ENCODE results near the gene LRRC63. TPM values are rescaled to one million over a fixed set of nuclear protein-coding genes. Genes with fewer than 3 reads are reported as not detected.

Gene LRRC63
- total RNA-seq, 4 donors from 2014 or later, result 0.11 to 0.13 TPM; not detected in 2

GRCh38 chr13:46170687-46171086 is 41.0 kb upstream of the LRRC63 start:
- TF ChIP-seq POLR2A (IDR thresholded peaks at IDR 0.05), result no peak
- TF ChIP-seq CTCF (IDR thresholded peaks at IDR 0.05), result no peak
- no peaks in the 10 kb centered on the region for H3K36me3 ChIP-seq
- DNase-seq, result no peak
- H3K4me1 ChIP-seq, result no peaks in the 10 kb centered on the region
- 44 to 48% methylated on average over 3 of the region's 3 CpGs for WGBS, 2 donors
- intact Hi-C loops (cut with DNase I), result no loop called here
- H3K27me3 ChIP-seq, result no peaks in the 10 kb centered on the region
- no peak overlapping the region for H3K27ac ChIP-seq
- H3K9me3 ChIP-seq, result no peaks in the 10 kb centered on the region
- no peak overlapping the region for H3K4me3 ChIP-seq (replicated peaks in 1 of 3)

DNA sequence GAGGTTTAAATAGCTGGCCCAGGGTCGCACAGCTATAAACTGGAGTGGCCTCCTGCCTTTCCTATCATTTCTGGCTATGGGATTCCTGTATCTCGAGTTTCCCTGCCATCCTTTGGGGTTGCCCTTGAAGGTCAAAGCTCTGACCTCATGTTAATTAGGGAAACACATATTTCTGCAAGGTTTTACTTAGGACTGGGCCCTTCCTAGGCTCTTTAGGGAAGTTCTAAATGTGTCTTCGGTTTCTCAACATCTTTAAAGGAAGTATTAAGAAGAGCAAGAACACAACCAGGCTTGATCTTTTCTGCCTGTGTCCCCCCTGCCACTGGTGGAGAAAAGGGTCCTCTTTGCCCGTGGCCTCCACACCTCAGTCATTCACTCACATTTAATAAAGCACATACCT is 40.5 kb upstream of the LRRC63 start:
- H3K4me3 ChIP-seq (replicated peaks in 1 of 3), result no peak overlapping the region
- WGBS, 2 donors, result 69 to 72% methylated on average over 4 of the region's 4 CpGs
- intact Hi-C loops (cut with DNase I), result no loop called here

DNA sequence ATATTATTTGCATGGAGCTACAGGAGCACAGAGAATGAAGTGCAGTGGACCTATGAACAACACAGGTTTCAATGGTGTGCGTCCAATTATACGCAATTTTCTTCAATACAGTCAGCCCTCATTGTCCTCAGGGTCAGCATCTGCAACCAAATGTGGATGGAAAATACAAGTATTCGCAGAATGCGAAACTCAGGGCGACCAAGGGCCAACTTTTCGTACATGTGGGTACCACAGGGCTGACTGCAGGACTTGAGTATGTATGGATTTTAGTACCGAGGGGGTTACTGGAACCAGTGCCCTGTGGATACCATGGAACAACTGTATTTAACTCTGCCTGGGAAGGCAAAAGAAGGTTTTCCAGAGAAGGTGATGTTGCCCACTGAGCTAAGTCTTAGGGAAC is 40.0 kb upstream of the LRRC63 start:
- no peak overlapping the region for H3K4me3 ChIP-seq (replicated peaks in 1 of 3)
- TF ChIP-seq POLR2A (IDR thresholded peaks at IDR 0.05), result no peak
- no peak for TF ChIP-seq CTCF (IDR thresholded peaks at IDR 0.05)
- intact Hi-C loops (cut with DNase I), result no loop called here
- 86 to 96% methylated on average over 7 of the region's 7 CpGs for WGBS, 2 donors
- H3K27ac ChIP-seq, result no peak overlapping the region
- no peak for DNase-seq
- no peaks in the 10 kb centered on the region for H3K9me3 ChIP-seq
- no peaks in the 10 kb centered on the region for H3K27me3 ChIP-seq
- H3K36me3 ChIP-seq, result no peaks in the 10 kb centered on the region
- H3K4me1 ChIP-seq, result no peaks in the 10 kb centered on the region

More for the DNA sequence above, 40.5 kb upstream of the LRRC63 start:
- TF ChIP-seq POLR2A (IDR thresholded peaks at IDR 0.05), result no peak
- Histone ChIP-seq H3K27ac (no peak overlapping the region), H3K9me3 (no peaks in the 10 kb centered on the region), H3K27me3 (no peaks in the 10 kb centered on the region), H3K4me1 (no peaks in the 10 kb centered on the region), H3K36me3 (no peaks in the 10 kb centered on the region)
- DNase-seq, result no peak

DNA sequence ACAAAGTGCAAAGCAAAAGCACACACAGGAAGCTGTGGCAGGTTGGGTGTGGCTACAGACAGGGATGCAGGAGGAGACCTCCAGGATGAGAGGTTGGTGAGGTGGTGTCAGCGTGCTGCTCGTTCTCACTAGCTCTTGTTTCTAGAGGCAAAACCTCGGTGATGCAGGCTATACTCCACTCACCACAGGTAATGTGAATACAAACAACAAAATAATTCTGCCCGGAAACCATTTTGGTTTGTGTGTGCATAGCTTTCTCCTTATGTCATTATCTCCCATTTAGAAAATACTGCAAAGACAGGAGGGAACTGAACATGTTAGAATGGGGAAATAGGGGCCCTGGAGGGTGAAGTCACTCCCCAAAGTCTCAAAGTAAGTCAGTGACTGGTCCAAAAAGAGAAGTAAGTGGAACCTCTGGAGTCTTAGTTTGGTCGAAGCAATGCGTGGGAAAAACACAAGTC is 39.2 kb upstream of the LRRC63 start:
- Histone ChIP-seq H3K36me3 (no peaks in the 10 kb centered on the region), H3K27me3 (no peaks in the 10 kb centered on the region), H3K27ac (no peak overlapping the region), H3K4me1 (no peaks in the 10 kb centered on the region), H3K4me3 (replicated peaks in 1 of 3) (no peak overlapping the region), H3K9me3 (no peaks in the 10 kb centered on the region)
- DNase-seq, result no peak
- intact Hi-C loops (cut with DNase I), result no loop called here
- TF ChIP-seq POLR2A (IDR thresholded peaks at IDR 0.05) (no peak), CTCF (IDR thresholded peaks at IDR 0.05) (no peak)
- WGBS, 2 donors, result 74 to 76% methylated on average over 6 of the region's 6 CpGs

GRCh38 chr13:46173656-46174055 is 38.1 kb upstream of the LRRC63 start:
- Histone ChIP-seq H3K4me1 (no peaks in the 10 kb centered on the region), H3K27ac (no peak overlapping the region), H3K27me3 (no peaks in the 10 kb centered on the region), H3K36me3 (no peaks in the 10 kb centered on the region), H3K4me3 (replicated peaks in 1 of 3) (no peak overlapping the region), H3K9me3 (no peaks in the 10 kb centered on the region)
- intact Hi-C loops (cut with DNase I), result no loop called here
- no peak for DNase-seq
- 85 to 87% methylated on average over 2 of the region's 2 CpGs for WGBS, 2 donors
- TF ChIP-seq CTCF (IDR thresholded peaks at IDR 0.05), result no peak
- TF ChIP-seq POLR2A (IDR thresholded peaks at IDR 0.05), result no peak

- Histone ChIP-seq H3K36me3 (no peaks in the 10 kb centered on the region), H3K27ac (no peak overlapping the region), H3K4me1 (no peaks in the 10 kb centered on the region), H3K27me3 (no peaks in the 10 kb centered on the region), H3K4me3 (replicated peaks in 1 of 3) (no peak overlapping the region), H3K9me3 (no peaks in the 10 kb centered on the region)
- intact Hi-C loops (cut with DNase I), result no loop called here
- no peak for TF ChIP-seq CTCF (IDR thresholded peaks at IDR 0.05)
- TF ChIP-seq POLR2A (IDR thresholded peaks at IDR 0.05), result no peak
- 68 to 82% methylated on average over 3 of the region's 3 CpGs for WGBS, 2 donors
- no peak for DNase-seq
Observed at GRCh38 chr13:46176756-46177155, 35.0 kb upstream of the LRRC63 start.

Data from thyroid gland (tissue), 4 donors.